Measurements from ENCODE around the gene TMEM271.

TMEM271 gene

GRCh38 chr4:576245-576821 lies at the start of gene TMEM271:
Gene TMEM271, minus strand, starts transcription at chr4:576295. Its CDS starts 233 bp downstream, at chr4:576062.
- DNase-seq (no peak), ATAC-seq (no peak)

DNA sequence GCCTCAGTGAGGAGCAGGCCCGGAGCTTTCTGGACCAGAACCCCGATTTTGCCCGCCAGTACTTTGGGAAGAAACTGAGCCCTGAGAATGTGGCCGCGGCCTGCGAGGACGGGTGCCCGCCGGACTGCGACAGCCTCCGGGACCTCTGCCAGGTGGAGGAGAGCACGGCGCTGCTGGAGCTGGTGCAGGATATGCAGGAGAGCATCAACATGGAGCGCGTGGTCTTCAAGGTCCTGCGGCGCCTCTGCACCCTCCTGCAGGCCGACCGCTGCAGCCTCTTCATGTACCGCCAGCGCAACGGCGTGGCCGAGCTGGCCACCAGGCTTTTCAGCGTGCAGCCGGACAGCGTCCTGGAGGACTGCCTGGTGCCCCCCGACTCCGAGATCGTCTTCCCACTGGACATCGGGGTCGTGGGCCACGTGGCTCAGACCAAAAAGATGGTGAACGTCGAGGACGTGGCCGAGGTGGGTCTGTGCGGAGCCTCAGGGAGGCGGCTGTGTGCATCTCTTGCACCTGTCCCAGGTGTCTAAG lies 49.6 kb upstream of the TMEM271 start:
- ATAC-seq (no peak), DNase-seq (no peak)

DNA sequence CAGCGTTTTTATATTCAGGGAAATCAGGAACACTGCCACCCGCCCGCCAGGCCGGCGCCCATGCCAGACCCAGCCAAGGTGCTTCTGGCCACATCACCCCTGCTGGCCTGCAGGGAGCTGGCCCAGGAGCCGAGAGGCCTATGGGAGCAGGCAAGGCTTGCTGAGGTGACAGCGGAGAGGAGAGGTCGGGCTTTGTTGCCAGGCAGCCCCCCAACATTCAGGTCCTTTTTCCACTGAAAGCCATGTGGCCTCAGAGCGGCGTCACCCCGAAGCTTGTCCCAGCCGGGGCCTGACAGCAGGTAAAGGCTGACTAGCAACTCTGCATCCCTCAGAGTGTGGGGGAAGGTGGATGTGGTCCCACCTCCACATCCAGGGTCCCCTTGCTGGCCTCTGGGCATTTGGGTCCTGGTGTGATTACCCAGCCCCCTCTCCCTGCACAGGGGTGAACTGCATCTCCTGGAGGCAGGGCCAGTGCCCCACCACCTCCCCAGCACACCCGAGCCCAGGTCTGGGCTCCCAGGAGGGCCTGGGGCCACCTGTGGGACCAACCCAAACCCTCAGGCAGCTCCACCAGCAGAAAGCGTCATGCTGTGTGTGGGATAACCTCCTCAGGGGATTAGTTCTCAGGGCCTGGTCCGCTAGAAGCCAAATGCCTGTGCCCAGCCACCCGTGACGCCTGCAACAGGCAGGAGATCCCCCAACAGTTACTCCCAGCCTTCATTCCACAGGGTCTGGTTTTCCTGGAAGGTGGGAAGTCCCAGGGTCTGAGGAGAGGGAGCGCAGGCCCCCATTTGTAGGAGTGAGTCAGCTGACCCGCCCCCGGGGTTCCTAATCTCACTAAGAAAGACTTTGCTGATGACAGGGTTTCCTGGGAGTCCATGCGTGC lies 48.9 kb upstream of the TMEM271 start, which contains the start of gene PDE6B:
PDE6B (plus strand) TSS at position 869 of the 886 bp plus-strand sequence. CDS start 54 bp downstream, outside the sequence.
- ATAC-seq (no peak), DNase-seq (no peak)

- ATAC-seq (no peak), DNase-seq (no peak)
These were observed 47.9 kb upstream of the TMEM271 start for GRCh38 chr4:623914-624566.

- no peak for ATAC-seq
- no peak for DNase-seq
These were observed 47.2 kb upstream of the TMEM271 start for GRCh38 chr4:622996-623913.

GRCh38 chr4:622071-622995 lies 46.2 kb upstream of the TMEM271 start:
- DNase-seq (no peak), ATAC-seq (no peak)

GRCh38 chr4:621296-622070 lies 45.4 kb upstream of the TMEM271 start:
- no peak for DNase-seq

GRCh38 chr4:620851-621261 lies 44.8 kb upstream of the TMEM271 start:
- DNase-seq = no peak
- ATAC-seq = no peak

More at GRCh38 chr4:621296-622070, 45.4 kb upstream of the TMEM271 start:
- ATAC-seq = no peak

DNA sequence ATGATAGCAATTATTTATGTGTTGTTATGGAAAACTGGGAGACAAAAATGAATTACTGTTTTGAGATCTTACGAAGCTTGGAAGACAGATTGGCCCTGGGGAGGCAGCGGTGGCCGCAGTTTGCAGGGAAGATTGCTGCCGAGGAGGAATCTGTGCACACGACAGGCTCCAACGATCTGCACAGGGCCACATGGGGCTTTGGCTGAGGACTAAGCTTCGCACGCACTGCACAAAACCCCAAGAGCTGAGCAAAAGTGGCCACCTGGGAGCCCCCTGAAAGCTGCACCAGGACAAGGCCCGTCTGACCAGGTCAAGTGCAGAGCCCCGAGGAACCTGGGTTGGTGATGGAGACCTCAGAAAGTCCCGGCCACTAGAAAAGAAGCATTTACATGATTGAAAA lies 44.1 kb upstream of the TMEM271 start:
- ATAC-seq (no peak), DNase-seq (no peak)

DNA sequence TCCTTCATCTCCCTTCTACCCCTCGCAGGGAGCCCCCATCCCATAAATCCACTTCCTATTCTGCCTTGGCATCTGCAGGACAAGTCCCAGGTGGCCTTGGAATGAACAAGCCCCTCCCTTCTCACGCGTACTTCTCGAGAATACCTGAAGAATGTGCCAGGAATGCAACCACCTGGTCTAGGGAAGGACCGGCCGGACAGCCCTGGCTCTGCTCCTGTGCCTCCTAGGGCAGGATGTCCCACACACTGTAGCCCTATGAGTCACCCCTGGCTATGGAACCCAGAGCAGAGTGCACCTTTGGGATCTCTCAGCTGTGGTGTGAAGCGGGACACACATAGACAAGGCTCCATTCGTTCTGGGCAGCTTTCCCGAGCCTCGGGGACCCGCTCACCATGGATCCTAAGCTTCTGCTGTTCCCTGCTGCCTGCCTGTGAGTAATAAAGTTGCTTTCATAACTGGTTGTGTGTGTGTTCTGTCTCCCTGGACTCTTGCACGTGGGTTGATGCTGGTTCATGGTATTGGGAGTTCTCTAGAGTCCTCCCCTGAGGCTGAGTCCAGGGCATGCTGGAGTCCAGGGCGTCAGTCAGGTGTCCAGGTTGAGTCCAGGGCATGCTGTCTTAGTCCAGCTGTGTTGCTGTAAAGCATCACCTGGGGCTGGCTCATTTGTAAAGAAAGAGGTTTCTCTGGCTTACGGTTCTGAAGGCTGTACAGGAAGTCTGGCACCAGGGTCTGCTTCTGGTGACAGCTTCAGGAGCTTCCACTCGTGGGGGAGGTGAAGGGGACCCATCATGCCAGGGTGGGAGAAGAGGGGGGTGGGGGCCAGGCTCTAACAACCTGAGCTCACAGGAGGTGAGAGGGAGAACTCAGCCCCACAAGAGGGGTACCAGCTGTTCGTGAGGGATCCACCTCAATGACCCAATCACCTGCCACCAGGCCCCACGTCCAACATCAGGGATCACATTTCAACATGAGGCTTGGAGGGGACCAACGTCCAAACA lies 41.8 kb upstream of the TMEM271 start:
- DNase-seq (no peak), ATAC-seq (no peak)

DNA sequence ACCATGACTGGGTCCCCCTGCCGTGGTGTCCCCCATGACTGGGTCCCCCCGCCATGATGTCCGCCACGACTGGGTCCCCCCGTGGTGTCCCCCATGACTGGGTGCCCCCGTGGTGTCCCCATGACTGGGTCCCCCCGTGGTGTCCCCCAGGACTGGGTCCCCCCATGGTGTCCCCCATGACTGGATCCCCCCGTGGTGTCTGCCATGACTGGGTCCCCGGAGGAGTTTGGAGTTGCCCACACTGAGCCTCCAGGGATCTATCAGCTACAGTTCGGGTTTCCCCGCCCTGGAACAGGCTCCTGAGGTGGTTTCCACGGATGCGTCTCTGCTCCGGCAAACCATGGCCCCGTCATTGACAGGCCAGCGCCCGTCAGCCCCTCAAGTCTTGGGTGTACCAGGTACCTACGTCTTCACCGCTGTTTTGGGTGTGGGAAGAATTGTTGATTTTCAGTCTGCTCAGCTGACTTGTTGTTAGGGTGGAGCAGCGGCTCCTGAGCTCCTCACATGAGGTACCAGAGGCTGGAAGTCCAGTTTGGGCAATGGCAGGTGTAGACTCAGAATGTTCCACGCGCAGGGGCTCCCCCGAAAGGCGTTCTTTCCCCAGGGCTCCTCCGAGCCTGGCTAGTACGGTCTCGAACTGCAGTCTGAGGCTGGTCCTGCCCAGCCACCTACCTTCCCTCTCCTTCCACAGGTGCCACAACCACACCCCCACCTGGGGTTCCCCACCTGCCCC lies 41.0 kb upstream of the TMEM271 start:
- DNase-seq (no peak), ATAC-seq (no peak)

DNA sequence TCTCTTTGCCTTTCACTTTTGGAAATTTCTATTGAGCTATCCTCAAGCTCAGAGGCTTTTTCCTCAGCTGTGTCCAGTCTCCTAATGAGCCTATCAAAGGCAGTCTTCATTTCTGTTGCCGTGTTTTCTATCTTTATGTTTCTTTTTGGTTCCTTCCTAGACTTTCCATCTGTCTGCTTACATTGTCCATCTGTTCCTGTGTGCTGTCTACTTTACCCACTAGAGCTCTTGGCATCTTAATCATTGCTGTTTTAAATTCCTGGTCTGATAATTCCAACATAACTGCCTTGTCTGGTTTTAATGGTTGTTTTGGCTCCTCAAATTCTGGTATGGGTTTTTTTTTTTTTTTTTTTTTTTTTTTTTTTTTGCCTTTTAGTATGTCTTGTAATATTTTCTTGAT lies 40.0 kb upstream of the TMEM271 start:
- DNase-seq (no peak), ATAC-seq (no peak)

DNA sequence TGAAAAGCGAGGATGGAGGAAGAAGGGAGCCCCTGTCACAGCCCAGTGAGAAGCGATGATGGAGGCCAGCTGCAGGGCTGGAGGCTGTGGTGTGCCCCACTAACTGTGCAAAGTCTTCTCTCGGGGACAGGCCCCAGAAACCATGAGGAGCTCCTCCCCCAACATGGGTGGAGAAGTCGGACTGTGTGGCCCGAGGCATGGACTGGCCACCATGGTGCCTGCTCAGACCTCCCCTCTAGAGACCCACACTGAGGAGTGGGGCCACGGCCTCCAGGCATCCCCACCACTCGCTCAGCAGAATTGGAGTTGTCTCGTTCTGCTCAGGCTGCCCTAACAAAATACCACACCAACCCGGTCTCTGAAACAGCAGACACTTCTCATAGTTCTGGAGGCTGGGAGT lies 37.0 kb upstream of the TMEM271 start:
- DNase-seq = no peak
- ATAC-seq = no peak

- ATAC-seq = no peak
- DNase-seq = no peak
These were observed 36.6 kb upstream of the TMEM271 start for GRCh38 chr4:612749-613125.

GRCh38 chr4:612052-612748 lies 36.1 kb upstream of the TMEM271 start:
- no peak for DNase-seq

DNA sequence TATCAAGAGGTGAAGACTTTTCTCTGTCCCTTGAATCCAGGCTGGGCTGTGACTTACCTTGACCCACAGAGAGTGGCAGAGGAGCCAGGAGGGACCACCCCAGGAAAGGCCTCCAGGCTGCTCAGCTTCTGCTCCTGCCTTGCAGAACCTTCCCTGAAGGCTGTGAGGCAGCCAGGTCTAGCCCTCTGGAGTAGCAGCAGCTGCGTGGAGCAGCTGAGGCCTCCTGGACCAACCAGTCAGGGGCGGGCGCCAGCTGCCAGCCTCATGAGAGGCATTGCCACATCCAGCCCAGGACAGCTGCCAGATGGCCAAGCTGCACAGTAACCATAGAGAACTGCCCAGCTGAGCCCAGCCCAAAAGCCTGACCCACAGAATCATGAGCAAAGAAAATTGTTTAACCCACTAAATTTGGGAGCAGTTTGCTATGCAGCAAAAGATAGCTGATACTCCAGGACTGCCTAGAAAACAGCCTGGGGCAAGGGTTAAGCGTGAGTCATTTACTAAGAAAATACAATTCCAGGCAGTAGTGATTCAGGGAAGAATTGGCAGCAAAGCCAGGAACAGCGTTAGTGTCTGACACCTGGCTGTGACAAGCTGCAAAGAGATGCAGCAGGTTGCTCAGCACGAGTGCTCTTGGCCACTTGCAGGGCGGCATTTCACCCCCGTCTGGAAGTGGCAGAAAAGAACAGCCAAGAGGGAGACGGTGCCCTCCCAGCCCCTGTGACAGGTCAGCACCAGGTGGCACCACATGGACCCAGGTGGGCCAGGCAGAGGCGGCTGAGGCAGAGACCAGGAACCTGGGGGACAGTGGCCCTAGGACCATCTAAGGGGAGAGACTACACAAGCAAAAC lies 34.5 kb upstream of the TMEM271 start:
- ATAC-seq (no peak), DNase-seq (no peak)

More at GRCh38 chr4:612052-612748, 36.1 kb upstream of the TMEM271 start:
- ATAC-seq = no peak
